Left renal cortex interstitium (tissue), 4 donors: ENCODE results near the gene WDFY3. TPM values are rescaled to one million over a fixed set of nuclear protein-coding genes. Genes with fewer than 3 reads are reported as not detected.
"Not testable (repeated sequence)": the region's sequence is repeated elsewhere in the genome, so short reads cannot be mapped to it uniquely, and the experiment has no call there.

ENCODE experiments used
- DNase-seq, 4 donors: peaks; one replicate each; pipeline ENCODE4 v3.0.0-alpha.2; 2013; ENCODE audit warnings: low read depth in 4 of 4, low spot score in 2 of 4, missing footprints in 1 of 4
- polyA plus RNA-seq, 4 donors: library from polyadenylated mRNA; unstranded; fragments of 120-200 nt; gene quantifications; one replicate each; pipeline ENCODE4 v1.2.1, GENCODE V29; 2013; ENCODE audit not compliant: insufficient read length in 4 of 4

WDFY3 gene
- polyA plus RNA-seq, 4 donors, result 38.8 to 56.7 (median 50.1) TPM

- DNase-seq, result peak in 1 of 4 donors; percentile 7
These were observed 284.8 kb downstream of the WDFY3 start for GRCh38 chr4:84681486-84682274.

GRCh38 chr4:84680956-84681355 is 285.5 kb downstream of the WDFY3 start:
- DNase-seq, result no peak

DNA sequence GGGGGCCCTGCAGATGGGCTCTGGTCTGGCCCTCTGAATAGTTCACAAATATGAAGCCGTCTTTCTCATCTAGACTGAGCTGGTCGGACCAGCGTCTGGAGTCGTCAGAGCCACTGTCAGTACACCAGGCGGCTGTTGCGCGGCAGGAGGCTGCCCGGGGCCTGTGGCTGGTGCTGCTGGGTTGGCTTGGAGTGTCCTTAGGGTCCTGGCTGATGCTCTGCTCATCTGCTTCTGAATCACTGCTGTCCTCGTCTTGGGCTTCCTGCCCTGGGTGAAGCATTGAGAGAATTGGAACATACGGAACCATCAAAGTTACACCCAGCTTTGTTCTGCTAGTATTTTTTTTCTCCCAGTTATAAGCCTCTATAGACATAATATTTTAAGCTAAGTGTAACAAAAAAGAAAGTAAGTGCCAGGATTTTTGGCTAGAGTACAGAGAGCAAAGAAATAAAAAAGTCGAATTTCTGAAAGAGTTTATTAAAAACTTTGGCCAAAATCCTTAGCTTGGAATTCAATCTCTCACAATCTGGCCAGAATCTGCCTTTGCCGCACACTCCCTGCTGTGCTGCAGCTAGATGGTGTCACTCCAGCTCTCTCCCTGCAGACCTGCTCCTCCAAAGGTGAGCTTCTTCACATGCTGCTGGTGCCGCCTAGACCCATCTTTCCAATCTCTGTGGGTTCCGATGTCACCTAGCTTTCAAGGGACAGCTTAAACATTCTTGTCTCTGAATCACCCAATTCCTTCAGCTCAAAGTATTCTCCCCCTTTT is 287.3 kb downstream of the WDFY3 start:
- DNase-seq, result no peak

GRCh38 chr4:84677995-84678394 is 288.5 kb downstream of the WDFY3 start:
- DNase-seq, result no peak

DNA sequence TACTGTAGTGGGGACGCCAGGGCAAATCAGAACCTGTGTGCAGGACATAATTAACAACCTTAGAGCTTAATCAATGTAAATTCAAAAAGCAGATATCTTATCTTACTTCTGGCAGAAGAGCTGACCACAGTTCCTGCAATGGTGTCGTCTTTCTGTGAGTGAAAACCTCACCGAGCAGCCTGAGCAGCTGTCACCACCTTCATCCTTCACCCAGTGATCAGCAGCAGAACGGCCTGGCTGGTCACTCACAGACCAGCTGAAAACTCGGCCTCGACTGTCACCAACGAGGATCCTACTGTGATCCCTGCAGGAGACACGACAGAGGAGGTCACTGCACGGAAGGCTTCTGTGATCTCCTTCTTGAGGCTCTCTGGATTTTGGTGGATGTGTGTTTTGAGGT is 289.4 kb downstream of the WDFY3 start:
- no peak for DNase-seq

DNA sequence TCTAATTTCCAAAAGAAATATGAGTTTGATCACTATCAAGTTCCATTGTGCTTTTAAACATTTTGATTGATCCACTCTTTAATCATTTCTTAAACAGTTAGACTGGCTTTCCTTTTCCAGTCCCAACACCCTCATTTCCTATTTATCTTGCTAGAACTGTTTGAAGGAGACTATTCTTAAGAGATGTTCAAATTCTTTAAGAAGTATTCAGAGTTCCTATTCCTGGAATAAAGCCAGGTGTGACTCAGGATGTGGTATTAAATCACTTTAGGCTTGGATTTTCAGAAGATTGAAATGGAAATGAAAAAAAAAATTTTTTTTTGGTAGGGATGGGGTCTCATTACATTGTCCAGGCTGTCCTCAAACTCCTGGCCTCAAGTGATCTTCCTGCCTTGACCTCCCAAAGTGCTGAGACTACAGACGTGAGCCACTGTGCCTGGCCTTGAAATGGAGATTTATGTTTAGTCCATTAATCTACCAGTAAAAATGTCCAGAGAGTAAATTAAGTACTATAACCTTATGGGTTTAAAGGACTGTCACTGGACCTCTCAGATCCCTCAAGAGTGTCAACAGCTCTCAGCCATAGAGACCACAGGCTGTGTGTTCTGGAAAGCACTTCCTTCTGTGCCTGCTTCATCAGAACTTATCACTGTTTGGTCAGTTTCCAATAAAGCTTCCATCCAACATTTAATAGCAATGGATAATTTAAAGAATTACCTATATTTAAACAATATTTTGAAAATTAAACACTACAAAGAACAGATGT is 292.8 kb downstream of the WDFY3 start:
- DNase-seq, result peak in 1 of 4 donors; percentile 27

- no peak for DNase-seq
These were observed 294.3 kb downstream of the WDFY3 start for GRCh38 chr4:84672177-84672576.

DNA sequence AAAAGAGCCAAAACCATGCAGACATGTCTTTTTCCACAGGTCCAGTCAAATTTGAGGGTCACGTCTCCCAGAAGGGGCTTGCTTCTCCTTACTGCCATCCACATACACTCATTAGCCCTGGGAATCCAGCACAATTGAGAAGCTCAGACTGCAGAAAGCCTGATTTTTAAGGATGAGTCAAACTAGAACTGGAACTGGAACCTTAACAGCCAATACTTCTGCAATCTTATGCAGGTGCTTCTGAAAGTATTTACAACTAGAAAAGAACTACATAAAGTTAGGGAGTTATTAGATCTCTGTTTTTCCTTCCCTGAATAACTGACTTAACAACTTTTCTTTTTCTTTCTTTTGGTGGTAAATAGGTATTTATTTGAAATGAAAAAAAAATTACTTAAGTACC is 297.3 kb downstream of the WDFY3 start:
- DNase-seq, result no peak

GRCh38 chr4:84666439-84666838 is 300.1 kb downstream of the WDFY3 start:
- no peak for DNase-seq

- not testable (repeated sequence) for DNase-seq
These were observed 301.7 kb downstream of the WDFY3 start for GRCh38 chr4:84664767-84665166.

GRCh38 chr4:84661191-84661939 is 305.1 kb downstream of the WDFY3 start:
- DNase-seq, result no peak

DNA sequence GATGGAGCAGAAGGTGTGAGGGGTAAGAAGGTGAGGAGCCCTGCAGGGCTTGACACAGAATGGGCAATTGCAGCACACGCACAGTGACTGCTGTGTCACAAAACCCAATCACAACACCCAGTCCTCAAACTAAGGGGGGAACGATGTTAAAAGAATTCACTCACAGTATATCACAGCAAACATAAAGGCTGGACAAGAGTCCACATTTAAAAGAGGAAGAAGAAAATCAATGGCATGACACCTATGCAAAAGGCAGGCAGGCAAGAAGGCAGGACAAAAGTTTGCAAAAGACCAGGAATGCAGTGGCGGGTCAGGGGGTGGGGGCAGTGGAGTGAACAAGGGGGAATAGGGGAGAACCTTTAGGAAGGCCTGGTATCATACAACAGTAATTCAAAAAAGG is 305.9 kb downstream of the WDFY3 start:
- DNase-seq, result no peak

GRCh38 chr4:84652478-84652877 is 314.0 kb downstream of the WDFY3 start:
- DNase-seq, result no peak

GRCh38 chr4:84651499-84651898 is 315.0 kb downstream of the WDFY3 start:
- no peak for DNase-seq

DNA sequence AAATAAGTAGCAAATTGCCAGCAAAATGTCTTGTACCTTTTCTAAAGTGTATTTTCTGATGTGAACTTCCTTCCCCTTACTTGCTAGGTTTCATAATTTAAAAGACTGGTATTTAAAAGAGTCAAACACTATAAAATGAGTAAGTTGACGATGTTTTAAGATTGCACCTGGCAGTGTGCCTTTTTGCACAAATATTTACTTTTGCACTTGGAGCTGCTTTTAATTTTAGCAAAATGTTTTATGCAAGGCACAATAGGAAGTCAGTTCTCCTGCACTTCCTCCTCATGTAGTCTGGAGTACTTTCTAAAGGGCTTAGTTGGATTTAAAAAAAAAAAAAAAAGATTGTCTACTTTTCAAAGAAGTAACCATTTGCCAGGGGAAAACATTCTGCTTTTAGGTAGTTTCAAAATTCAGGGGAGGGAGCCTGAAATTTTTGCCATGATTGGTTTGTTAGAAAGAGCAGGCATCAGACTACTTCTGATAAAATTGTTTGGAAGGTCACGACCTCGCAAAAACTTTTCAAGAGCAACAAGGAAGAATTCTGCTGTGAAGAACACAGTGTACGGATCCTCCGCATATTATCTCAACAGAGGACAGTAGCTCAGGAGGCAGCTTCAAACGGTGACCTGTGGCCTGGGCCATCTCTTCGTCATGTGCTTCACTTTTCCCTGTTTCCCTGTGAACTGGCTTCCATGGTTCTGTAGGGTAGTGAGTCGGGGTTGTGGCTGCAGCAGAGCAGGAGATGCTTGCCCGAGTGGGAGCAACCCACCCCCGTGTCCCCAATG is 317.4 kb downstream of the WDFY3 start:
- no peak for DNase-seq

DNA sequence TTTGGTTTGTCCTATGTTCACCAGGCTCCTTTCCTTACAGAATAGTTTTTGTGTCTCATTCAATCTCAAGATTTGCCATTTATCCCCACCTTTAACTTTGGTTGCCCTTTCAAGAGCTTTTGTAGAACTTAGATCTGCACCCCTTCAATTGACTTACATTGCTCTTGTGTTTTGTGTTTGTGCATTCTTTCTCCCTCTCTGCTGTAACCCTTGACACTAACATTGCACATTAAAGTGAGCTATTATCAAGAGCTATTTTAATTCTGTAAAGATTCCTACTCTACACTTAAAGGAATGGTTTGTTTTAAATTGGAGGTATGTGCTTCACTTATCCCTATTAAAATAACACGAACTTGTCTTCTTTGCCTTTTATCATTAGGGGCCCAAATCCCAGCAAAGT is 318.3 kb downstream of the WDFY3 start:
- no peak for DNase-seq

DNA sequence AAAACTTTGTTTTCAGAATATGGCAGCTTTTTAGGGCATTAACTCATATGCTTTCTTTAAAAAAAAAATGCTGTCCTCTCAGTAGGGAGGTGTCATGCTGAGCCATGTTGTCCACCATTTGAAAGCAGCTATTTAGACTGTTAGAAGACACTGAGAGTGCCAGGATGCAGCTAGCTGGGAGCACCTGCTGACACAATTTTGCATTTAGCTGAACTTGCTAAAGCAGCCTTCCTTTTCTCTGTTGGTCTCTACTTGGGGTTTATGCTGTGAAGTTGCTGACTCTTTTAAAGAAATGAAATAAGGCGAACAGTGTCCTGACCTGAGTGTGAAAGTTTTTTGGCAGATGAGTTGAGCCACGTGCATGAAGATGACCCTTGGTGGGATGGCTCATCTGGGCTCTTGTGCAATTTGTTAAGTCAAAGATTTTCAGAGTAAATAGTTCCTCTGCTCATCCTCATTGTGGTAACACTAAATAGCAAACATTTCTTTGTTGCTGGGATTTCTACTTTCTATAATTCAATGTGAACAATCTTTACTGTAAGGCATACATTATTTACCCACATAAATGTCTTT is 319.1 kb downstream of the WDFY3 start:
- DNase-seq, result no peak

- no peak for DNase-seq
These were observed 322.4 kb downstream of the WDFY3 start for GRCh38 chr4:84644087-84644486.

- DNase-seq, result no peak
These were observed 327.3 kb downstream of the WDFY3 start for GRCh38 chr4:84639145-84639544.
